ENCODE measurements around the gene FILIP1L. TPM values are rescaled to one million over a fixed set of nuclear protein-coding genes. Genes with fewer than 3 reads are reported as not detected.

The FILIP1L gene
- total and polyA plus RNA-seq, 2 of the 13 experiments (the other 11 are each of a cell fraction or from before 2014, with no cell fraction given) = 8.1 to 187 TPM

GRCh38 chr3:100063929-100064461, 50.3 kb downstream of the FILIP1L start (continued):
- TF ChIP-seq ZNF629 (CRISPR knock-in tag; conservative IDR thresholded peaks at IDR 0.05) (no peak), ARID2 (CRISPR knock-in tag; IDR thresholded peaks at IDR 0.05; ENCODE audit: borderline replicate concordance) (no peak), NCOA2 (CRISPR knock-in tag; IDR thresholded peaks at IDR 0.05) (peak; percentile 99), IKZF4 (CRISPR knock-in tag; IDR thresholded peaks at IDR 0.05; ENCODE audit: borderline replicate concordance, low read depth, not compliant biosample characterization) (no peak), TFDP2 (CRISPR knock-in tag; IDR thresholded peaks at IDR 0.05) (no peak), ZBTB49 (CRISPR knock-in tag; IDR thresholded peaks at IDR 0.05; ENCODE audit: borderline replicate concordance) (no peak), ZNF432 (CRISPR knock-in tag; IDR thresholded peaks at IDR 0.05; ENCODE audit: borderline replicate concordance) (no peak), RORA (CRISPR knock-in tag; IDR thresholded peaks at IDR 0.05) (no peak), ZNF263 (CRISPR knock-in tag; IDR thresholded peaks at IDR 0.05) (no peak), POLR2G (IDR thresholded peaks at IDR 0.05; ENCODE audit: low read depth, low read length) (0 out of 2 replicates have a peak, but pooled peaks have one; percentile 33), MAF1 (CRISPR knock-in tag; IDR thresholded peaks at IDR 0.05; ENCODE audit: borderline replicate concordance) (no peak), DPF2 (CRISPR knock-in tag; IDR thresholded peaks at IDR 0.05; ENCODE audit: borderline replicate concordance, low read depth) (no peak), ZNF552 (CRISPR knock-in tag; IDR thresholded peaks at IDR 0.05; ENCODE audit: borderline replicate concordance) (no peak)
- TF ChIP-seq, protein P1, sequence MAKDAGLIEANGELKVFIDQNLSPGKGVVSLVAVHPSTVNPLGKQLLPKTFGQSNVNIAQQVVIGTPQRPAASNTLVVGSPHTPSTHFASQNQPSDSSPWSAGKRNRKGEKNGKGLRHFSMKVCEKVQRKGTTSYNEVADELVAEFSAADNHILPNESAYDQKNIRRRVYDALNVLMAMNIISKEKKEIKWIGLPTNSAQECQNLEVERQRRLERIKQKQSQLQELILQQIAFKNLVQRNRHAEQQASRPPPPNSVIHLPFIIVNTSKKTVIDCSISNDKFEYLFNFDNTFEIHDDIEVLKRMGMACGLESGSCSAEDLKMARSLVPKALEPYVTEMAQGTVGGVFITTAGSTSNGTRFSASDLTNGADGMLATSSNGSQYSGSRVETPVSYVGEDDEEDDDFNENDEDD (CRISPR knock-in tag; IDR thresholded peaks at IDR 0.05; ENCODE audit: borderline replicate concordance) = 0 out of 2 replicates have a peak, but pooled peaks have one; percentile 38
- TF ChIP-seq, protein P2, sequence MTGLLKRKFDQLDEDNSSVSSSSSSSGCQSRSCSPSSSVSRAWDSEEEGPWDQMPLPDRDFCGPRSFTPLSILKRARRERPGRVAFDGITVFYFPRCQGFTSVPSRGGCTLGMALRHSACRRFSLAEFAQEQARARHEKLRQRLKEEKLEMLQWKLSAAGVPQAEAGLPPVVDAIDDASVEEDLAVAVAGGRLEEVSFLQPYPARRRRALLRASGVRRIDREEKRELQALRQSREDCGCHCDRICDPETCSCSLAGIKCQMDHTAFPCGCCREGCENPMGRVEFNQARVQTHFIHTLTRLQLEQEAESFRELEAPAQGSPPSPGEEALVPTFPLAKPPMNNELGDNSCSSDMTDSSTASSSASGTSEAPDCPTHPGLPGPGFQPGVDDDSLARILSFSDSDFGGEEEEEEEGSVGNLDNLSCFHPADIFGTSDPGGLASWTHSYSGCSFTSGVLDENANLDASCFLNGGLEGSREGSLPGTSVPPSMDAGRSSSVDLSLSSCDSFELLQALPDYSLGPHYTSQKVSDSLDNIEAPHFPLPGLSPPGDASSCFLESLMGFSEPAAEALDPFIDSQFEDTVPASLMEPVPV (CRISPR knock-in tag; IDR thresholded peaks at IDR 0.05) = no peak
- TF ChIP-seq, protein P3, sequence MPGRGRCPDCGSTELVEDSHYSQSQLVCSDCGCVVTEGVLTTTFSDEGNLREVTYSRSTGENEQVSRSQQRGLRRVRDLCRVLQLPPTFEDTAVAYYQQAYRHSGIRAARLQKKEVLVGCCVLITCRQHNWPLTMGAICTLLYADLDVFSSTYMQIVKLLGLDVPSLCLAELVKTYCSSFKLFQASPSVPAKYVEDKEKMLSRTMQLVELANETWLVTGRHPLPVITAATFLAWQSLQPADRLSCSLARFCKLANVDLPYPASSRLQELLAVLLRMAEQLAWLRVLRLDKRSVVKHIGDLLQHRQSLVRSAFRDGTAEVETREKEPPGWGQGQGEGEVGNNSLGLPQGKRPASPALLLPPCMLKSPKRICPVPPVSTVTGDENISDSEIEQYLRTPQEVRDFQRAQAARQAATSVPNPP (CRISPR knock-in tag; IDR thresholded peaks at IDR 0.05) = no peak

All from HepG2 (cell line).